ENCODE results near the gene MRPL41.
"Not testable (repeated sequence)": the region's sequence is repeated elsewhere in the genome, so short reads cannot be mapped to it uniquely, and the experiment has no call there.

MRPL41 gene

DNA sequence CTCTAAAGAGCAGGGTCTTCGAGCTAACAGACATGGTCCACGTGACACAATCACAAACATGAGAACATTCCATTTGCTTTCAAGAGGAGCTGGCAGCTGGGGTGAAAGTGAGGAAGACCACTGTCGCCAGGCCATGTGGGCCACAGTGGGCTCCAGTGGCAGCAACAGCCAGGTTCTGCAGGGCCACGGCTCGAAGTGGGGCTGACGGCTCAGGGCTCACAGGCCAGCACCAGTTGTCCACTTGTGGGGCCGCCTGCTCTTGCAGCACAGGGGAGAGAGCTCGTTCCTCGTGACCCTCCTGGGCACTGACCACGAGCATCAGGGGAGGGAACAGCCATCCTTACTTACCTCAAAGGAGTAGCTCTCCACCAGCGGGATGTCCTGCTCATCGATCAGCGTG, 36.6 kb downstream of the MRPL41 start:
- DNase-seq, result no peak

DNA sequence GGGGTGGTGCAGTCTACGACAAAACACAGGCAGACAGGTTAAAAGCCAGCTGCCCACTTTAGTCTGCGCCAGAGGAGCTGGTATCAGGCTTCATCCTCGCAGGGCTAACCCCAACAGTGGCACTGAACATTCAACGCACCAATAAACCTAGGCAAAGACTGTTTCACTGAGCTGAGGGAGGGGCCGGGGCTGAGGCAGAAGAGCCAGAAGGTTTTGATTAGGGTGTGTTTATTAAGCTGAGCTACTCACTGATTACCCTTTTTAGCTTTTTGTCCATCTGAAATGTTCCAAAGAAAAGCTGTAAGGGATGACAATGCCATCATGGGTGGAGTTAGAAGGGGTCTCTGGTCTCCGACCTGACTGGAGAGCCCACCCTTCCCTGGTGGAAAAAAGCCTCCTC, 37.2 kb downstream of the MRPL41 start:
- DNase-seq, result no peak

DNA sequence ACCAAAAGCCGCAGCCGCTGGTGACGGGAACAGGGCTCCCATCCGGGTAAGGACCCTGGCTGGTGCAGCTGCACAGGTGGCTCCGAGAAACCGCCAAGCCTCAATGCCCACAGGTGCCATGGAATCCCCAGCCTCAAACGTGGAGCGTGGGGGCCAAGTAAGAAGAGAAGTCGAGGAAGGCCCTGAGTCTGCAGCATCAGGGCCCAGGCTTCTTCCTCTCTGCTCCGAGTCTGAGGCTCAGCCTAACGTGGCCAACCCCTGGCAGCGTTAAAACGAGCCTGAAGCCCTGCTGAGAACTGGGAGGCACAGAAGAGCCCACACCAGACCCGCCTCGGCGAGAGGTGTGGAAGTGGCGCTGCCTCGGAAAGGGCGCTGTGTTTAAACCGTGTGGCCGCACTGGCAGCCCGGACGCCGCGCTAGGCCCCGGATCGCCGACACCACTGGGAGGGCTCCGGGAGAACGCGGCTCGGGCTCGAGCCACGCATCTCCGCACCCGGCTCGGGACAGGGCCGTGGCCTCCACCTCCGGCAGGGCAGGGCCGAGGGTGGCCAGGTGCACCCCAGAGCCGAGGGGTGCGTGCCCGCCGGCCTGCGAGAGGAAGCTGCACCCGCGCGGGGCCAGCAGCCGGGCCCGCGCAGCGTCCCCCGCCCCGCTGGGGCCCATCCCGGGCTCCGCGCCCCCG, 37.9 kb downstream of the MRPL41 start:
- DNase-seq, result no peak

GRCh38 chr9:137590123-137590468, 38.4 kb downstream of the MRPL41 start:
- DNase-seq, result no peak

DNA sequence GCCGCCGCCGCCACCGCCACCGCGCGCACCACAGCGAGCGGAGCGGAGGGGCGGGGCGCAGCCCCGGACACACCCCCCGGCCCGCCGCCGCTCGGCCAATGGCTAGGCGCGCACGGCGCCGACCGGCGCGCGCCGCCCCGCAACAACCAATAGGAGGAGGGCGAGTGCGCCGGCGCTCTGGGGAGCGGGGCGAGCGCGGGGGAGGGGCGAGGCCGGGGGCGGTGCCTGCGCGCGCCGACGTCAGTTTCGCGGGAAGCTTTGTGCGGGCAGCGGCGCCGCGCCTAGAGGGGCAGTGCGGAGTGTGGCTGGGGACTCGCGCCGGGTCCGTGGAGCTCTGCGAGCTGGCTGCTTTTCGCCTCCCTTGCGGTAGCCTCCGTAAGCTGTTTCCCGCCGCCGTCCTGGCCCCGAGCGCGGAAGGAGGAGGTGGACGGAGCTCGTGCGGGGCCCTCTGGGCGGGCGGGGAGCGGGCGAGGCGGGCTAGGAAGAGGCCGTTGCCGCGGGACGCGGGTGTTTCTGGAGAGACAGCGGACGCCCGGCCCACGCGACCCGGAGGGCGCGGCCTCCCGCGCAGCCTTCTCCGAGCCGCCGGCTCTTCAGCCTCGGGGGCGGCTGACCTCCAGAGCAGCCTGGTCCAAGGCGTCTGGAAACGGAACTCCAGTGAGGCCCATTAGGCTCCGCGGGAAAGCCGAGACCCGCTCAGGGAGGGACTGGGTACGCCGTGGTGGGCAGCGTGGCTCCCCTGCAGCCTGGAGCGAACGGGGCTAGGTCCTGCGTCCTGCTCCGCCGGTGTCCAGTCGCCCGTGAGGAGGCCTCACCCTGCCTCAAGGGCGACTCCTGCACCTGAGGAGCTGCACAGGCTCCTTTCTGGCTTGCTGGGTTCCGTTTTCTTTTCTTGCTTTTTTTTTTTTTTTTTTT, 39.0 kb downstream of the MRPL41 start, which contains the start of gene ZMYND19:
ZMYND19 (minus strand) TSS at position 44 of the 915 bp plus-strand sequence. CDS start 249 bp downstream, outside the sequence.
- DNase-seq, result peak; percentile 97

DNA sequence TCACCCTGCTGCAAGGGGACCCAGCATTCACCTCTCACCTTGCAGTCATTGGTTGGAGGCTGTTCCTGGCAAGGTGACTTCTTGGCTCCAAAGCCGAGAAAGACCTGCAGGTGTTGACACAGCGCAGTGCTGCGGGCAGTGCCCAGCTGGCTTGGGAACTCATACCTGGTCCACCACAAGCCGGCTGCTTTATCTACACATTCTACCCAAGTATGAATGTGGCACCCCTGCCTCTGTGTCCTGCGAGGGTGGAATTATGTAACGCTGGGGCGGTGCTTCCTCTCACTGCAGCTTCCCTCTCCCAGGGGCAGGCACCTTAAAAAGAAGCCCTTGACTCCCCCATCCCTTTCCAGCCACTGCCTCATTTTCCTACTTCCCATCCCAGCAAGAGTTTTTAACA, 41.1 kb downstream of the MRPL41 start:
- DNase-seq, result no peak

GRCh38 chr9:137593176-137593575, 41.5 kb downstream of the MRPL41 start:
- no peak for DNase-seq

DNA sequence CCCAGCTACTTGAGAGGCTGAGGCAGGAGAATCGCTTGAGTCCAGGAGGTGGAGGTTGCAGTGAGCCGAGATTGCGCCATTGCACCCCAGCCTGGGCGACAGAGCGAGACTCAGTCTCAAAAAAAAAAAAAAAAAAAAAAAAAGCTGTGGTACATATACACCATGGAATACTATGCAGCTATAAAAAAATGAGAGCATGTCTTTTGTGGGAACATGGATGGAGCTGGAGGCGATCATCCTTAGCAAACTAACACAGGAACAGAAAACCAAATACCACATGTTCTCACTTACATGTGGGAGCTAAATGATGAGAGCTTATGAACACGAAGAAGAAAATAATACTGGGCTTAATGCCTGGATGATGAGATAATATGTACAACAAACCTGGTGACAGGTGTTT, 44.9 kb downstream of the MRPL41 start:
- not testable (repeated sequence) for DNase-seq

DNA sequence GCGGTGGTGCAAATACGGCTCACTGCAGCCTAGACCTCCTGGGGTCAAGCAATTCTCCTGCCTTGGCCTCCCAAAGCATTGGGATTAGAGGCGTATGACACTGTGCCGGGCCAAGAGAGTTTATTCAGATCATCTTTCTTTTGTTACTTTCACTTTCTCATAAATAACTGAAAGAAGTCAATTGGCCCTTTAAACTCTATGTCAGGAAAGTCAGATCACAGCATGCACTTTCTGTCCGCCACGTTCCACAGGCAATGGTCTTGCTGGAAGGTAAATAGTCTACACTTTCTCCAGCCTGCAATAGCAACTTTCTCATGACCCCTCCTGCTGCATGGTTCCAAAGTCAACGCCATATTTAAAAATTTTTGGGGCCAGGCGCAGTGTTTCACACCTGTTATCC, 47.3 kb downstream of the MRPL41 start:
- DNase-seq, result no peak
